GM10847 (cell line): ENCODE data around the gene RAB11B.

ENCODE experiments used
- POLR2A ChIP-seq: IDR thresholded peaks from 2 replicates; pipeline ENCODE4 v1.6.1; 2011; ENCODE audit not compliant: insufficient read length; ENCODE audit errors: extremely low read depth

The RAB11B gene

DNA sequence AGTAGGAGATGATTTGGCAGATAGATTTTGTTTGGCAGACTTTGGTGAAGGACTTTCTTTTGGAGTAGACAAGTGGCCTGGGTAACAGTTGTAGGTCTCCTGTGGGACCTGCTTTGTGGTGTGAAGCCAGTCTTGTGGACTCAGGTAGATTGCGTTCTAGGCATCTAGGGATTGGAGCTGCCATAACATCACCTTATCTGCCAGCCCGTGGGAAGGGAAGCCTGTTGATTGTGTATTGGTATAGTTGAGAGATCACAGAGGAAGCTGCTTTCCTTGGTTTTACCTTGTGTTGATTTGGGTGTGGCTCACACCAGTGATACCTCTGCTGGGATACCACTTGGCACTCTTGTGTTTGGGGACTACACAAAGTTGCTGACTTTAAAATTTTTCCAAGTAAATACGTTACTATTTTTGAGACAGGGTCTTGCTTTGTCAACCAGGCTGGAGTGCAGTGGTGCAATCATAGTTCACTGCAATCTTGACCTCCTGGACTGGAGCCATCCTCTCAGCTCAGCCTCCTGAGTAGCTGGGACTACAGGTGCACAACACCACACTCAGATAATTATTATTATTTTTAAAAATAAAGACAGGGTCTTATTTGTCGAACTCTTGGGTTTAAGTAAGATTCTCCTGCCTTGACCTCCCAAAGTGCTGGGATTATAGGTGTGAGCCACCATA, 62.4 kb downstream of the RAB11B start:
- no peak for TF ChIP-seq POLR2A

DNA sequence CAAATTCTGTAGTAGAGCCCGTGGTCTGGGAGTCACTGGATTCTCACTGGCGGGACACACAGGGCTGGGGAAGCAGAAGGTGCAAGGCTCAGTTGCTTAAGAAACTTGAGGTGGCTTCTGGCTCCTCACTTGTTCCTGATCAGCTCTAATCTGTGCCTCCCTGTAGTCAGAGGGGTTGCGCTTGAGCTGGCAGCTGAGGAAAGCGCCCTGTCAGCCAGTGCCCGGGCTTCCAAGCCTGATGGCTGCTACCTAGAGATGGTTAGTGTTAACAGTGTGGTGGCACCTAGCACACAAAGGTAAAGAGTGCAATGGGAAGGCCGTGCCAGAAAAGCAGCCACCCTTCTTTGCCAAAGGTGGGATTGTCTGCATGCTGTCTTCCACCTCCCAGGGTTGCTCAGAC, 63.5 kb downstream of the RAB11B start:
- no peak for TF ChIP-seq POLR2A
